ENCODE data around the gene CHADL.

DNA sequence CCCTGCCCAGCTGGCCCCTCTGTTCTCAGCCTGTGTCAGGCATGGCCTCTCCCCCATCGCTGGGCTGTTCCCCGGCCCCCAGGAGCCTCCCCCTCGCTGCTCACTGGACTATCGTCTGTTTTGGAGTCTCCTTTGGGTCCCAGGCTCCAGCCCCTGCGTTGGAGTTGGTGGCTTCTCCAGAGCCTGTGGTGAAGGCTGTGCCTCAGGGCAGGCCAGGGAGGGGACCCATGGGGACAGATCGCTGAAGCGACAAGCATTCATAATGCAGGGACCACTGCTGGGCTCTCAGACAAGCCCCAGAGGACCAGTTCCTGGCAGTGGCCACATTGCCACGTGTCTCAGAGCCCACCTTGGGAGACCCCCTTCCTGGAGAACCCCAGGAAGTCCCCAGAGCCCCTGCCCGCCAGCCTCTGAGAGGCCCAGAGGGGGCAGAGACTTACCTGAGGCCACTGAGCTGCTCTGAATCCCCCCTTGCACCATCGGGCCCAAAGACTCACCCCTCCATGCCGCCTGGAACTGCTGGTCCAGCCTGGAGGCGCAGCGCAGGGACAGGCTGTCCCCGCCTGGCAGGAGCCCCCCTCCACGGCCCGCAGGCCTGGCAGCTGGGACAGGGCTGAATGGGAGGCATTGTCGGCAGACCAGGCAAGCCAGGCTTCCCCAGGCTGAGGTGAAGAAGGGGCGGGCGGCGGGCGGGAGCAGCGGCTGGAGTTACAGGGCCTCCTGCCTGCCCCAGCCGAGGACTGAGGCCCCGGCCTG, at the start of gene CHADL:
- TF ChIP-seq EZH2 (IDR thresholded peaks at IDR 0.05) (no peak), POLR2AphosphoS5 (IDR thresholded peaks at IDR 0.05; ENCODE audit: borderline replicate concordance, low read depth, low read length) (no peak), FOXP2 (optimal IDR thresholded peaks at IDR 0.05; ENCODE audit: control extremely low read depth, extremely low read length, insufficient read depth) (no peak)

Data from SK-N-MC (cell line).